ENCODE measurements around the gene CYP2A7.
"Not testable (repeated sequence)": the region's sequence is repeated elsewhere in the genome, so short reads cannot be mapped to it uniquely, and the experiment has no call there.

Gene CYP2A7

GRCh38 chr19:40838477-40838876 lies 43.6 kb downstream of the CYP2A7 start:
- DNase-seq = not testable (repeated sequence)

GRCh38 chr19:40836754-40837429 lies 45.1 kb downstream of the CYP2A7 start:
- no peak for DNase-seq

- not testable (repeated sequence) for DNase-seq
These were observed 48.1 kb downstream of the CYP2A7 start for GRCh38 chr19:40833728-40834533.

GRCh38 chr19:40832431-40832790 lies 49.6 kb downstream of the CYP2A7 start:
- DNase-seq = not testable (repeated sequence)

- peak; percentile 92 for DNase-seq
These were observed 50.3 kb downstream of the CYP2A7 start for GRCh38 chr19:40831502-40832430.

DNA sequence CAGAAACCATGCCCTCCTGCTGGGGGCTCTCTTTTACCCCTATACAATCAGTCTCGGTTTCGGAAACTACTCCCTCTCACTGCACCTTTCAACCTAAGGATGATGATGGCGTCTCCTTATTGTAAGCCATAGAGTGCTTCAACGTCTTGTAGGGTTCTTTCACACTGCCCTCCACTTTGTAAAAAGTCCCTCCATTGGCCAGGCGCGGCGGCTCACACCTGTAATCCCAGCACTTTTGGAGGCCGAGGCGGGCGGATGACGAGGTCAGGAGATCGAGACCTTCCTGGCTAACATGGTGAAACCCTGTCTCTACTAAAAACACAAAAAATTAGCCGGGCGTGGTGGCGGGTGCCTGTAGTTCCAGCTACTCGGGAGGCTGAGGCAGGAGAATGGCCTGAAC lies 51.3 kb downstream of the CYP2A7 start:
- DNase-seq = not testable (repeated sequence)

DNA sequence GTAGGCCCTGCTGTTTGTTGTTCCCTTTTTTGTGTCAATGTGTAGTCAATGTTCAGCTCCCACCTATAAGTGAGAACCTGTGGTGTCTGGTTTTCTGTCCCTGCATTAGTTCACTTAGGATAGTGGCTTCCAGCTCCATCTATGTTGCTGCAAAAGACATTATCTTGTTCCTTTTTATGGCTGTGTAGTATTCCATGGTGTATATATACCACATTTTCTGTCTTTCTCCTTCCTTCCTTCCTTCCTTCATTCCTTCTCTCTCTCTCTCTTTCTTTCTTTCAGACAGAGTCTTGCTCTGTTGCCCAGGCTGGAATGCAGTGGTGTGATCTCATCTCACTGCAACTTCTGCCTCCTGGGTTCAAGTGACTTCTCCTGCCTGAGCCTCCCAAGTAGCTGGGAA lies 52.8 kb downstream of the CYP2A7 start:
- no peak for DNase-seq

DNA sequence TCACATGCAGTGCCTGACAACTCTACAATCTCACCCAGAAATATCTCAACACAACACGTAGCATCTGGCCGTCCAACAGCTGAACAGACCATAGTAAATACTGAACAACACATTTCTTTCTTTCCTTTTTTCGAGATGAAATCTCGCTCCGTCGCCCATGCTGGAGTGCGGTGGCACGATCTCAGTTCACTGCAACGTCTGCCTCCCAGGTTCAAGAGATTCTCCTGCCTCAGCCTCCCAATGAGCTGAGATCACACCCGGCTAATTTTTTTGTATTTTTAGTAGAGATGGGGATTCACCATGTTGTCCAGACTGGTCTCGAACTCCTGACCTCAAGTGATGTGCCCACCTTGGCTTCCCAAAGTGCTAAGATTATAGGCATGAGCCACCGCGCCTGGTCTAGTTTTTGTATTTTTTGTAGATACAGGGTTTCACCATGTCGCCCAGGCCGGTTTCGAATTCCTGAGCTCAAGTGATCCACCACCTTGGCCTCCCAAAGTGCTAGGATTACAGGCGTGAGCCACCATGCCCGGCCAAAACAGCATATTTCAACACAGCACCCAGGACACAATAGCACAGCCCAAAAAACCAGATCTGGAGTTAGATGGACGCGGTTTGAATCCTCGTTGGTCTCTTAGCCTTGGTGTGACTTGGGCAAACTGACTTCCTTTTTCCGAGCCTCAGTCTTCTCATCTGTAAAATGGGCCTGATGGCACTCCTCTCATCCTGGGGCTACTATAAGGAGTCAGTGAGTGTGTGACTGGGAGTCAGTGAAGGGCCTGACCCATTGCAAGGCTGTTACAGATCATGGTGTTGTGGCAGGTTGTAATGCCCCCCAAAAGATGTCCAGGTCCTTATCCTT lies 54.4 kb downstream of the CYP2A7 start:
- no peak for DNase-seq

DNA sequence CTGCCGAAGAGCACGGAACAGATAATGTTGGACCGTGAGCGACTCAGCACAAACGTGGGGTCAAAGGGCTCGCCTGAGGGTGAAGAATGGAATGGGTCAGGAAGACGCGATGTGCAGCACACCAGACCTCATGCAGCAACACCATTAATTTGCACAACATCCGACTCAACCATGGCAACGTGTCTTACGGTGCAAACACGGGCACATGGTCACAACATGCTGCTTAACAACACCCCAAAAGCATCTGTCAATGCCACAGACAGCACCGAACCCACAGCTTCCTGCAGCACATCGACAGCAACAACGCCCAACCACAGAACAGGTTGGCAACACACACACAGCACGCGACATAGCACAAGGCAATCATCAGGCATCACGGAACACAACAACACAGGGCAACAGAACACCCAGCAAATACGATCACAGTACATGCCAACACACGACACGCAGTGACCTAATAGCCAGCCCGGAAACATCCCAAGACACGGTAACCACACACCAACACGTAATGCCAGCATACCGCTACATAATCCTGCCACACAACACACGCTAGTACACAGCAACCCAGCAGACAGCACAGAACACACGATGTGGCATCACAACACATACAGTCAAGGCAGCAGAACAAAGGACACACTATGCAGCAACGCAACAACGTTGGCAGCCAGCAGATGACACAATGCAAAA lies 55.2 kb downstream of the CYP2A7 start:
- DNase-seq = not testable (repeated sequence)

DNA sequence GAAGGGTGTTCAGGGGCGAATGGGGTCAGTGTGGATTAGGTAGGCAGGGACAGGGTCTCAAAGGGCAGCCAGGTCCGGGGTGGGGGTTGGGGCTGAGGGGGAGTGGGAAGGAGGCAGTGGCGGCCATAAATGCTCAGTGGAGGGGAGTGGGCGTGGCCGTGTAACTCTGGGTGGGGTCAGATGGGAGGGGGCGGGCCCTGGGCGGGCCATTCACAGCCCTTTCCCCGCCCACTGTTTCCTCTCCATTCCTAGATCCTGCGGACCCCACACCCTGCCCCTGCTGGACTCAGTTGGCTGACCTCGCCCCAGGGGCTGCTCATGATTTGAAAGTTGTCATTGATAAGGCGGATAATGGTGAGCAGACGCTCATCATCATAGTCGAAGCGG lies 55.7 kb downstream of the CYP2A7 start:
- DNase-seq = not testable (repeated sequence)

DNA sequence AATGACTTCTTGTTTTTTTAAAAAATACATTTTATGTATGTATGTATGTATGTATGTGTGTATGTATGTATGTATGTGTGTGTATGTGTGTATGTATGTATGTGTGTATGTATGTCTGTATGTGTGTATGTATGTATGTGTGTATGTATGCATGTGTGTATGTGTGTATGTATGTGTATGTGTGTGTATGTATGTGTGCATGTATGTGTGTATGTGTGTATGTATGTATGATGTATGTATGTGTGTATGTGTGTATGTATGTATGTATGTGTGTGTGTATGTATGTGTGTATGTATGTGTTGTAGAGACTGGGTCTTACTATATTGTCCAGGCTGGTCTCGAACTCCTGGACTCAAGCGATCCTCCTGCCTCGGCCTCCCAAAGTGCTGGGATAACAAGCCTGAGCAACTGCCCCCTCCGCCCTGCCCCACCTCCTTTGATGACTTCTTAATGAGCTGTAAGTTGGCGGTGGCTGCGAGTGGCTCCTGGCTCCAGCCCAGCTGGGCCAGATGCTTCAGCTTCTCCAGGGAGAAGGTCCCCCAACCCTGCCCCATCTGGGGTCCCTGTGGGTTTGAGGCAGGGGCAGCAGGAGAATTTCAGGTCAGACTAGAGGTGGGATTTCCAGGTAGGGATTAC lies 56.5 kb downstream of the CYP2A7 start:
- not testable (repeated sequence) for DNase-seq

Measured in fibroblast of skin of scalp (primary cell).